Left renal pelvis (tissue), 4 donors: ENCODE results near the gene SH2D5. TPM values are rescaled to one million over a fixed set of nuclear protein-coding genes. Genes with fewer than 3 reads are reported as not detected.

ENCODE experiments used
- DNase-seq, 4 donors: peaks; one replicate each; pipeline ENCODE4 v3.0.0-alpha.2; 2013; ENCODE audit warnings: low read depth in 4 of 4, low spot score in 3 of 4
- polyA plus RNA-seq, 4 donors: library from polyadenylated mRNA; unstranded; fragments of 120-200 nt; gene quantifications; one replicate each; pipeline ENCODE4 v1.2.1, GENCODE V29; 2013; ENCODE audit not compliant: insufficient read length in 4 of 4

Gene SH2D5
- 1 to 10 TPM in 3 of 4 donors, under 1 TPM in 1; 0.61 to 1.6 (median 1.3) TPM for polyA plus RNA-seq

- DNase-seq, result peak in 3 of 4 donors; percentile 45 to 62 (median 62)
These were observed at the start of gene SH2D5 for GRCh38 chr1:20732588-20733359. Gene SH2D5 (minus strand): TSS chr1:20732703. CDS start chr1:20728044, 4,659 bp downstream.

GRCh38 chr1:20775700-20776099 is 43.2 kb upstream of the SH2D5 start:
- DNase-seq, result no peak

DNA sequence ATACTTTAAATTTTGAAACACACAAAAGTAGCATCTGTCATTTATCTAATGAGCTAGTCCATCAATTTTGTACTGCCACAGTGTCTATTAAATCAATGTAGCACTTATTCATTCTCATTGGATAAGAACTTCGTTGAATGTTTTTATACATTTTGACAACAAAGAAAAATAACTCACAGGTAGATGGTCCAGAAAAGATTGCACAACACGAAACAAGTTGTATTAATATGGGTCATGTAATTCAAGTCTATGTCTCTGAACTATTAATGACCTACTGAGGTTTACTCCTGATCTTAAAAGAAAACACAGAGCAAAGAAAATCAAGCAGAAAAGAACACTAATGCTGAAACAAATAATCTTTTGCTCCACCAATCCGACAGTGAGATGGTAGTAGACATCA is 39.3 kb upstream of the SH2D5 start:
- no peak for DNase-seq

- no peak for DNase-seq
These were observed 38.0 kb upstream of the SH2D5 start for GRCh38 chr1:20770314-20771087.

DNA sequence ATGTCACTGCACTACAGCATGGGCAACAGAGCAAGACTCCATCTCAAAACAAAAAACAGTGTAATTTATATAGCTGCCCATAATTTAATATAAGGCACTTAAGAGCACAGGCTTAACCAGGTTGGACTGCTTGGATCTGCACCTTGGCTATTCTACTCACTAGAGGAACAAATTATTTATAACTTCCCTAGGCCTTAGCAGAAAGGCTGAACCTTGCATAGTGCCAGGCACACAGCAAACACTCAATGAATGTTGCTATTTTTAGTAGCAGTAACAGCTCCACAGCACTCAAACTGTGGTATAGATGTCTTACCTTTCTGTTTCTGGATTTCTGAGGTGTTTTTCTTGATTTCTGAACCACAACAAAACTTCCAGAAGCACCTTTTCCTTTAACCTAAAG is 34.8 kb upstream of the SH2D5 start:
- DNase-seq, result no peak

GRCh38 chr1:20763417-20763816 is 30.9 kb upstream of the SH2D5 start:
- DNase-seq, result no peak

DNA sequence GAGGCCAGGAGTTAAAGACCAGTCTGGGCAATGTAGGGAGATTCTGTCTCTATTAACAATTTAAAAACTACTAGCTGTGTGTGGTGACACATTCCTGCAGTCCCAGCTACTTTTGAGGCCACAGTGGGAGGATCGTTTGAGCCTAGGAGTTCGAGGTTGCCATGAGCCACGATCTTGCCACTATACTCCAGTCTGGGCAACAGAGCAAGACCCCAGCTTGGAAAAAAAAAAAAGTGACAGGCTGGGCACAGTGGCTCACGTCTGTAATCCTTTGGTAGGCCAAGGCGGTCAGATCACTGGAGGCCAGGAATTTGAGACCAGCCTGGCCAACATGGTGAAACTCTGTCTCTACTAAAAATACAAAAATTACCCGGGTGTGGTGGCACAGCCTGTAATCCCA is 27.8 kb upstream of the SH2D5 start:
- DNase-seq, result no peak

GRCh38 chr1:20753589-20753988 is 21.1 kb upstream of the SH2D5 start:
- no peak for DNase-seq

DNA sequence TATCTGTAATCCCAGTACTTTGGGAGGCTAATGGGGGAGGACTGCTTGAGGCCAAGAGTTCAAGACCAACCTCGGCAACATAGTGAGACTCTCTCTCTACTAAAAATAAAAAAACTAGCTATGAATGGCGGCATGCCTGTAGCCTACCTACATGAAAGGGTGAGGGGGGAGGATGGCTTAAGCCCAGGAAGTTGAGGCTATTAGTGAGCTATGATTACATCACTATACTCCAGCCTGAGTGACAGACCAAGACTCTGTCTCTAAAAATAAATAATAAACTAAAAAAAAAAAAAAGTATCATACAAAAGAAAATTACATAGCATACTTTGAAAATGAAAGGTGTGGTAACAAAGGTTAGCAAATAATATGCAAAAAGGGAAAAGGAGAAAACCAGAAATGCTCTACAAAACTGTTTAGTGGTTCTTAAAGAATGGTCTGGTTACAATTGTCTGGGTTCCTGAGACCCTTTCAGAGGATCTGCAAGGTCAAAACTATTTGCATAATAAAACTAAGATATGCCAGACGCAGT is 19.0 kb upstream of the SH2D5 start:
- DNase-seq, result no peak

DNA sequence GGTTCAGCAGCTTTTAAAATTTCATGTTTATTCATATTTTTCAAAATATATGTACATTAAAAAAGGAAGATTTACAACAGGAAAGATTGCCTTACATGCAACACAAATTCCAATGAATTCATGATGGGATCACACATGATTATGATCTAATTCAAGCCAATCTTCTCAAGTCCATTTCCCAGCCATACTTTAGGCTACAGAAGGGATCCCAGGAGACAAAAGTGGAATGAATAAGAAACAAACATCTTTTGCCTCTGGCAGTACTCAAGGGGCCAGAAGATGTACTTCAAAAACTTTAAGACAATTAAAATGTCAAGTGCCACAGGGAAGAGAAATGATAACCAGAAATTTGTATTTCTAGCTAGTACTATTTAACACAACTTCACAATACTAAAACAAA is 10.2 kb upstream of the SH2D5 start:
- DNase-seq, result no peak

DNA sequence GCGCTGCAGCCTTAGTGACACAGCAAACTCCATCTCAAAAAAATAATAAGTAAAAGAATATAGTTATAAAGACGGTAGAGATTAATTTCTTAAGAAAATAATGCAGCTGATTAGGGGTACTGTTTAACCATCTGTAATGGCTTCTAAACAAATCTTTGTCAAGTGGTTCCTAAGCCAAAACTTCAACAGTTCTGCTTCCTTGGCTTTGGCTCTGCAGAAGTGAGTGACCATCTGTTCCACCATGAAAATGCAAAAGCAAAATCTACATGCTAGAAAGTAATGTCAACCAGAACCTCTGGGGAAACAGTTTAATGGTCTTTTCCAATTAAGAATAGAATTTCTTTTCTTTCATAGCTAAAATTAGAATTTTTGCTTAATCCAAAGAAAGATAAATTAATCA is 8.3 kb upstream of the SH2D5 start:
- DNase-seq, result no peak

GRCh38 chr1:20739225-20739624 is 6.7 kb upstream of the SH2D5 start:
- no peak for DNase-seq

DNA sequence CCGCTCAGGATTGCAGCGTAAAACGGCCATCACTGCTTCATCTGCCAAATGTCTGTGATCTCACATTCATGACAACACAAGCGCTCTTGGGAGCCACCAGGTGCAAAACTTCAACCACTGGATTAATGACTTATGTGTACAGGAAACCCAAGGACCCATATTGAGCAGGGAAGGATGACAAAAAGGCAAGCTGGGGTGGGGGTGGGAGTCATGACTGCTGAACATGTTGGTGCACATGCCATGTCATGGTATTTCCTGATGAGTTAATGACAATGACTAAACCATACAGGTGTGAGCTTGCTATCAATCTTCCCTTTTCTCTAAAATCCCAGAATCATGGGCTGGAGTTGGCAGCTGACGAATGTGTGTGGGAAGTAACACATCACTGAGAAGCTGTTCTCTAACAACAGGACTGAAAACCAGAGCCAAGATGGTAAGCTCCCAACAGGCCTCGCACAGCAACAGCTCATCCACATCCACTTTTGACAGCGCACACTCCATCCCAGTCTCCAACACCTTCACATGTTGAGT is 3.1 kb upstream of the SH2D5 start:
- DNase-seq, result no peak

DNA sequence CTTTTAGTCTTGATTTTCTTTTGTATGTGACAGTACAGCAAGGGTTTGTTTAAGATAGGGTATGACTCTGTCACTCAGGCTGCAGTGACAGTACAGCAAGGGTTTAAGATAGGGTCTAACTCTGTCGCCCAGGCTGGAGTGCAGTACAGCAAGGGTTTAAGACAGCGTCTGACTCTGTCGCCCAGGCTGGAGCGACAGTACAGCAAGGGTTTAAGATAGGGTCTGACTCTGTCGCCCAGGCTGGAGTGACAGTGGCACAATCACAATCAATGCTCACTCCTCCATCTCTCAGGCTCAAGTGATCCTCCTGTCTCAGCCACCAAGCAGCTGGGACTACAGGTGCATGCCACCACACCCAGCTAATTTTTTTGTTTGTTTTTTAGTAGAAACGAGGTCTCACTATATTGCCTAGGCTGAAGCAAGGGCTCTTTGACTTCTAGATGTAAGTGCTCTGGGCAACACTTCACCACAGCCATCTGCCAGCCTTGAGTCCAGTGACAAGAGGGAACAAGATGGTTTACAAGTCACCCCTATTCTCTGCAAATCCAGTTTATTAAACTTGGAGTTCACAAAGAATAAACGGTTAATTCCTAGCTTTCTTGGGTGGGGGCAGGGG is 965 bp upstream of the SH2D5 start:
- no peak for DNase-seq

DNA sequence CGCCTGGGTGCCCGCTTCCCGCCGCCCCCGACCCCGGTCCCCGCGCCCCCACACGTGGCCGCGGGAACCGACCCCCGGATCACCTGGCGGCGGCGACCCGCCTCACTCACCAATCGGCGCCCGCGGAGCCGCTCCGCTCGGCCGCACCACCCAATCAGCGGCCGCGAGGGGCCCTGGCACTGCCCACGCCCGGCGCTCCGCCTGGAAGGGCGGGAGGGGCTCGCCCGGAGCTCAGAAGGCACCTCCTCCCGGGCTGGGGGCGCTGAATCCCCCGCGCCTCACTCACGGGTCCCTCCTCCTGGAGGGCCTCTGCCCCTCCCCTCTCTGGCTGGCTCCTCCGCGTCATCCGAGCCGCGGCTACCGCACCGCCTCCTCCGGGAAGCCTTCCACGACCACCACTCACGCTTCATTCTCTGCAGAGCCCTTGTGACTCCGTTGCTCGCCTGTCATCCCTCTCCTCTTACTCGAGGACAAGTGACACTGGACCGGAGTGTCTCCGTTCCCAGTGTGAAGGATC is 374 bp downstream of the SH2D5 start:
- peak in 2 of 4 donors; percentile 60 to 62 for DNase-seq

DNA sequence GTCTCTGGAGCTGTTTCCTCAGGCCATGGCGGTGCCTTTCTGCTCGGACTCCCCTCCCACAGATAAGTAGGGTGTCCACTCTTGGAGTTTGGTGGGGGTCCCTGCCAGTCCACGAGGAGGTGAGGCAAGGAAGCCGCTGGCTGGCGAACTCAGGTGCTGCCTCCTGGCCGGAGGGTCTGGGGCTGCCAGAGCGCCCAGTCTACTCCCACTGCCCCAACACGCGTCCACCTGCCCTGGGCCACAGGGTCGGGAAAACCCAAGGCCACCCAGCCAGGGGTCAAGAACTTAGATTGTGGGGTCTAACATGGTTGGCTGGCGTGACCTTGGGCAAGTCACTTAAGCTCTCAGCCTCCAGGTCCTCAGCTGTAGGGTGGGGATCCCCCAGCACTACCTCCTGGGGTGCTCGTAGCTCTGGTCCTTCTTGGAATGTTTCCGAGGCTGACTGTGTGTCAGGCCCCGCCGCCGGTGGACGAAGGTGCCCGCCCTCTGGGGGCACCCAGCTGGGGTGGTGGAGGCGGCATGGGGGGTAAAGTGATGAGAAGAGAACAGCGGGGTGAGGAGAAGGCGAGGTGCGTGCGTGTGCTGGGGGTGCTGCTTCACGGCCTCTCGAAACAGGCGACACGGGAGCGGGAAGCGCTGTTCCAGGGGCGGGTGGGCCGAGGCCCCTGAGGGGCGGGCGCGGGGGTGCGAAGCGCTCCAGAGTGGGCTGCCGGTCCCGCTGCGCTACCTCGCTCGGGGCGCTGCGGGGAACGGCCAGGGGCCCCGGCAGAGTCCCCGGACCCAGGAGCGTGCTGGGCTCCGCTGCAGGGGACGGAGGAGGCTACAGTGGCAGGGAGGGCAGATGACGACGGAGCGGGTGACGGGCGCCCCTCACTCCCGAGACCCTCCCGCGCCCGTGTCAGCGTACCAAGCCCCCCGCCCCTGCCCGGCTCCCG is 1.2 kb downstream of the SH2D5 start:
- no peak for DNase-seq

DNA sequence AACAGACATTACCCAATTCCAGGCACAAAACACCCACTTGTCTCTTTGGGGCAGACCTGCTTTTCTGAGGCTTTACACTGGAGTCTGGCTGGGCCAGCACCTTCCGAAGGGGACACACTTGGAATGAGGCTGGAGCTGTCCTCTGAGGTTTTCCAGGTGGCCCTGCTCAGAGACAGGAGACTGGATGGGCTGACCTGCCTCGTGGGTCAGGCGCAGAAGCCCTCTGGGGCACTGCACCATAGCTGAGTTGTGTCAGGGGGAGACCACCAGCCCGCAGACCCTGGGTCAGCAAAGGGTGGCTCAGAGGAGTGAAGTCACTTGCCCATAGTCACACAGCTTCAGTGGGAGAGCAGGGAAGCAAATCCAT is 1.8 kb downstream of the SH2D5 start:
- DNase-seq, result no peak

DNA sequence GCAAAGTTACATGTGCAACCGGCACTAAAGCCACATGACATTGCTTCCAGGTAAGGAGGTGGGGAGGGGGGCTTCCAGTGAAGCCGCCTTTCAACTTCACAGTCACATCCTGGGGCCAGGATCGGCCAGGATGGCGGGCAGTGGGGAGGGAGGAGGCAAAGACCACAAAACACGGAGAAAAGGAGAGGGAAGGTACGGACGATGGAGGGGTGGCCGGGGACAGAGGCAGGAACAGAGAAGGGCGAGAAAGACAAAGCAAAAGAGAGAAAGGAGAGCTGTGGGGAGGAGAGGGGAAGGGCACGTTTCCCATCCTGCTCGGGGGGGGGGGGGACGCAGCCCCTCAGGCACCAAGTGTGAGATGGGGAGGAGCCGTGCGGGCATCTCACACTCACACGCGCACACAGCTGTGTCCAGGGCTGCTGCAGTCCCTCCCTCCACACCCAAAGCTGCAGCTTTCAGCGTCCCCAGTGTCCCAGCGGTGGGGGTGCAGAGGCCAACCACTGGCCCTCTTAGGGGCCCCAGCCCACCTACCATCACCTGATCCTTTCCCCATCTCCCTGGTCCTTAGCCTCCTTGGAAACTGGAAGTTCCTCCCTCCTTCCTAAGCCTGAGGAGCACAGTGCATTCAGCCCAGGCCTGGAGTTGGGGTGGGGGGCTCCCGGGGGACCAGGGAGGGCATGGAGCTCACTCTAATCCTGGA is 2.4 kb downstream of the SH2D5 start:
- no peak for DNase-seq
